Stimulated activated CD4-positive, alpha-beta T cell treated with anti-CD3 and anti-CD28 coated beads, Interleukin-4, amount 100 ng/mL, for 1 hour (primary cell): ENCODE data around the gene LDLRAD1.
"Not testable (repeated sequence)": the region's sequence is repeated elsewhere in the genome, so short reads cannot be mapped to it uniquely, and the experiment has no call there.

Experiments used
- DNase-seq: peaks from one replicate; pipeline ENCODE4 v3.0.0-alpha.2; 2020

Gene LDLRAD1

DNA sequence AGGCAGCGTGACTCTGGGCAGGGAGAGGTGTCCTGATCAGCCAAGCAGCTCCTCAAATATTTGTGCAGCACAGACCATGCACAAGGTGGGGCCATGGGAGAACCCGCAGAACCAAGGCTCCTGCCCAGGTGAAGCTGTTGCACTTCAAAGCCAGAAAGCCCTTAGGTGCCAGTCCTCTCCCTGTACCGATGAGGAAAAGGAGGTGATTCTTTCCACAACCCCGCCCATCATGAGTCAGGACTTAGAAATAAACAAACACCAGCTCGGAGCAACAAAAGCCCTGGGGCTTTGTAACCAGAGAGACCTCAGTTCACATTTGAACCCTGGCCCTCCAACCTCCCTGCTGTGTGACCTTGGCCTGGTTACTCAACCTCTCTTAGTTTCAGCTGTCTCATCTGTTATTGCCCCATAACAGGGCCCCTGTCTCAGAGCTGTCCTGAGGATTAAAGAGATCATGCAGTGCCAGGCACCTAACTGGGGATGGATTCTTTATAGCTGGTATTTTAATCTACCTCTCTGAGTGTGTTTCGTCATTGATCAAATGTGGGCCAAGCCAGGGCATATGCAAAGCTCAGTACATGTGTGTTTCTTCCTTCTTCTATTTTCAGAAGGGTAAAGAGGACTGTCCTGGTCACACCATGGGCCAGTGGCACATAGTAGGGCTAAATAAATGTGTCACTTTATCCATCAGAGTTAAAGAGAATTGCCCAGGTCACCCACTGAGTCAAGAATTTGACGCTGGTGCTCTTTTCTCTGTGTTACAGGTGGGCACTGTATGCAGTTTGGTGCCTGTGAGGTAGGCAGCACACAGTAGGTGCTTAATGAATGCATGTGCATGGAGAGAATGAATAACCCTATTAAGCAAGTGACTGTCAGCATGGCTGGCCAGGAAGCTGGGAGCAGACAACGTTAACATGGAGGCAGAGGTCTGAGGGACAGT, 1.4 kb downstream of the LDLRAD1 start:
- no peak for DNase-seq

- no peak for DNase-seq
These were observed 3.9 kb downstream of the LDLRAD1 start for GRCh38 chr1:54014009-54014629.

DNA sequence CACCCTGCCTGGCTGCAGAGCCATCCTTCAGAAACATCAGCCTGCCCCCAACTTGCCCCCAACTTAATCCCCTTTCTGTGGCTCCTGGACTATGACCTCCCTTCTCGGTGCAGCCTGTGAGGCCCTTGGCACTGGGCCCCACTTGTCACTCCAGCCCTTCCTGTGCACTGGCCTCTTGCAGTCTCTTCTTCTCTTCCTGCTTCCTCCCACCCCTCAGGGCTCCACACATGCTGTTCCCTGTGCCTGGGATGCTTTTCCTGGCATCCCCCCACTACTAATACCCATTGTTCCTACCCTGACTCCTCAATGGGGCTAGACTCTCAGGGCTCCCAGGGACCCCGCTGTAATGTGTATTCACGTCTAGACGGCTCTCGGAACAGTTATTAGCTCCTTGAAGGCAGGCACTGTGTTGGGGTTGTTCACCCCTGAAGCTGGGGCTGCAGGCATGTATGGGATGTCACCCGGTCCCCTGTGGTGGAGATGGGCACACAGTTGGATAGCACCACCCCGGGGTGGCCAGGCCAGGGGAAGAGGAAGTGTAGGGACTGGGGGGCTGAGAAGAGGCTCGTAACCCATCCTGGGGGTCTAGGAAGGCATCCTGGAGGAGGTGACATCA, 4.5 kb downstream of the LDLRAD1 start:
- DNase-seq, result no peak

DNA sequence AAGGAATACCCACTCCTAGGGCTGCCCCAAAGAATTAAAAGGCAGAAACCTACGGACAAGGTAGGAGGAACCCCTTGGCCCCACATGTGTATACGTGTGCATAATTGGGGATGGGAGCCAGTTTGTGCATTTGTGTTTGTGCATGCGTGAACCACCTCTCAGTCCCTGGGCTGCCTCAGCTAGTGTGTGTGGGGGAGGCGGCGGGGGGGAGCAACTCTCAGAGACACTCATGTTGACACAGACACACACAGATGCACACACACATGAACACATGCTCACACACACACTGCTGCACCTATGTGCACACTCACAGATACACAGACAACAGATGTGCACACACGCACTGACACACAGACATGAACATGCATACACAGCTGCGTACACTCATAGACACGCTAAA, 5.1 kb downstream of the LDLRAD1 start:
- no peak for DNase-seq

DNA sequence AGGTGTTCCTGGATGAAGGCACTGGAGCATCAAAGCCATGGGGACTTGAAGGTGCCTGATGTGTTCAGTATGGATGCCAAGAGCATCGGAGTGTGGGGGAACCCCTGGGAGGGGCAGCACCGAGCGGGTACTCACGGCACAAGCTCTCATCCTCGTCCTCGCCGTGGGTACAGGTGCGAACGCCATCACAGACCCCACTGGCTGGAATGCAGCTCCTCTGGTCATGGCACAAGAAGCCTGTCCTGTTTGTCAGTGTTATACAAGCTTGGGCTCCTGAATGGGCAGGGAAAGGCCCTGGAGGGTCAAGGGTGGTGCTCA, 6.0 kb downstream of the LDLRAD1 start:
- no peak for DNase-seq

DNA sequence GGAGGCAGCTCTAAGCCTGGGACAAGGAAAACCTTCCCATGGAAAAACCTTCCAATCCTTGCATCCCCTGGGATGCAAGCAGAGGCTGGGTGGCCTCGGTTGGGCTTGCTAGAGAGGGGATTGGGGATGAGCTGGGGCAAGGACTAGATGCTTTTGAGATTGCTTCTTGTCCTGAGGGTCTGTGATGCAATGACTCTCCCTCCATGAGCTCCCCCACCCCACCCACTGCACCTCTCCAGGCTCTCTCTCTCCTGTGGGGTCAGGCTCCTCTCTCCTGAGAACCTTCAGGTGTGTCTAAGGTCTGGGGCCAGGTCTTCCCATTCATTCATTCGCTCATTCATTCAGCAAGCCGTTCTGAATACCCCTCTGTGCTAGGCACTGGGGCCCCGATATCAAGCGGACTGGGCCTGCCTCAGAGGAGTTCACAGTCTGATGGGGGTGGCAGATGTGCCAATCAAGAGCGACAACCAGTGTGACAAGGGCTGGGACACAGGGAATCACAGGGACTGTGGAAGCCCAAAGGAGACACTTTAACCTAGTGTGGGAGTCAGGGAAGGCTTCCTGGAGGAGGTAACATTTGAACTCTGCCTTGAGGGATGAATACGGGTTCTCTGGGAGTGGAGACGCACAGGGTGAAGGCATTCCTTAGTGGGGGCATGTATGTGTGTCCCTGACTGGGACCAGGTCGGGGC, 6.5 kb downstream of the LDLRAD1 start:
- no peak for DNase-seq

GRCh38 chr1:54010415-54011117, 7.4 kb downstream of the LDLRAD1 start:
- DNase-seq, result no peak

- no peak for DNase-seq
These were observed 8.6 kb downstream of the LDLRAD1 start for GRCh38 chr1:54009406-54009805.

GRCh38 chr1:54008876-54009275, 9.1 kb downstream of the LDLRAD1 start:
- no peak for DNase-seq

- no peak for DNase-seq
These were observed 10.4 kb downstream of the LDLRAD1 start for GRCh38 chr1:54007613-54008012.

- DNase-seq, result no peak
These were observed 11.5 kb downstream of the LDLRAD1 start for GRCh38 chr1:54006508-54006907.

GRCh38 chr1:54004481-54005049, 13.4 kb downstream of the LDLRAD1 start:
- no peak for DNase-seq

GRCh38 chr1:54003750-54004480, 14.1 kb downstream of the LDLRAD1 start:
- DNase-seq, result not testable (repeated sequence)

DNA sequence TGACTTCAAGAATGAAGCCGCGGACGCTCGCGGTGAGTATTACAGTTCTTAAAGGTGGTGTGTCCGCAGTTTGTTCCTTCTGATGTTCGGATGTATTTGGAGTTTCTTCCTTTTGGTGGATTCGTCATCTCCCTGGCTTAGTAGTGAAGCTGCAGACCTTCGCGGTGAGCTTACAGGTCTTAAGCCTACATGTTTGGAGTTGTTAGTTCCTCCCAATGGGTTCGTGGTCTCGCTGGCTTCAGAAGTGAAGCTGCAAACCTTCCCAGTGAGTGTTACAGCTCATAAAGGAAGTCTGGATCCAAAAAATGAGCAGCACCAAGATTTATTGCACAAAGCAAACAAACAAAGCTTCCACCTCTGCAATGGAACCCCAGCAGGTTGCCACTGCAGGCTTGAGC, 14.7 kb downstream of the LDLRAD1 start:
- no peak for DNase-seq

DNA sequence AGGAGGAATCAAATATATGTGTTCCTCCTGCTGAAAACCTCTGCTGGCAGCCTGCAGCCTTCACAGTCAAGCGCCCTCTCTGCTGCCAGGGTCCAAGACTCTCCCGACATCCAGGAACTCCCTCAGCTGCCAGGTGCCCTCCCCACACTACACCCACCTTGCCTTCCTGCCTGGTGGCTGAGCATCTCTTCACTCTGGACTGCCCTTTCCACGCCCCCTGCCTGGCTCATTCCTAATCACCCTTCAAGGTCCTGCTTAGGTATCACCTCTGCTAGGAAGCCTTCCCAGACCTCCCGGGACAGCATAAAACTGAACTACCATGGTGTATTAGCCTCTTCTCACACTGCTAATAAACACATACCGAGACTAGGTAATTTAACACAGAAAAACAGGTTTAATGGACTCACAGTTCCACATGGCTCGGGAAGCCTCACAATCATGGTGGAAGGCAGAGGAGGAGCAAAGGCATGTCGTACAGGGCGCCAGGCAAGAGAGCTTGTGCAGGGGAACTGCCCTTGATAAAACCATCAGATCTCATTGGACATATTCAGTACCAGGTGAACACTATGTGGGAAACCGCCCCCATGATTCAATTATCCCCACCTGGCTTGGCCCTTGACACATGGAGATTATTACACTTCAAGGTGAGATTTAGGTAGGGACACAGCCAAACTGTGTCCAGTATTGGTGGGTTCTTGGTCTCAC, 15.3 kb downstream of the LDLRAD1 start:
- DNase-seq, result no peak

GRCh38 chr1:54001591-54001990, 16.4 kb downstream of the LDLRAD1 start:
- DNase-seq, result no peak

GRCh38 chr1:53999920-54000319, 18.1 kb downstream of the LDLRAD1 start:
- no peak for DNase-seq

DNA sequence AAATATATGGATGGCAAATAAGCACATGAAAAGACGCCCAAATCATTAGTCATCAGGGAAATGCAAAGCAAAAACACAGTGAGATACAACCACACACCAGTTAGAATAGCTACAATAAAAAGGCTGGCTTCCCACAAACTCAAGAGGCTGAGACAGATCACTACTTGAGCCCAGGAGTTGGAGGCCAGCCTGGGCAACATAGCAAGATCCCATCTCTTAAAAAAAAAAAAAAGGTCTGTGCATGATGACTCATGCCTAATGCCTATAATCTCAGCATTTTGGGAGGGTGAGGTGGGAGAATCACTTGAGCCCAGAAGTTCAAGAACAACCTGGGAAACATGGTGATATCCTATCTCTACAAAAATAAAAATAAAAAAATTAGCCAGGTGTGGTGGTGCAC, 19.8 kb downstream of the LDLRAD1 start:
- DNase-seq, result no peak

DNA sequence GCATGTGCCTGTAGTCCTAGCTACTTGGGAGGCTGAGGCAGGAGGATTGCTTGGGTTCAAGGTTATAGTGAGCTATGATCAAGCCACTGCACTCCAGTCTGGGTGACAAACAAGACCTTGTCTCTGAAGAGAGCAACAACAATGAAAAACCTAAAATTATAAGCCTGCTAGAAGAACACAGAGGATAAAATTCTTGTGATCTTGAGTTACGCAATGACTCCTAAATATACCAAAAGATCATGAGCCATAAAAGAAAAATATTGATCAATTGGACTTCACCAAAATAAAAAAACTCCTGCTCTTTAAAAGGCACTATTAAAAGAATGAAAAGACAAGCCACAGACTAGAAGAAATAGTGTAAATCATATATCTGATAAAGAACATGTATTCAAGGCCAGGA, 22.3 kb downstream of the LDLRAD1 start:
- DNase-seq, result no peak

DNA sequence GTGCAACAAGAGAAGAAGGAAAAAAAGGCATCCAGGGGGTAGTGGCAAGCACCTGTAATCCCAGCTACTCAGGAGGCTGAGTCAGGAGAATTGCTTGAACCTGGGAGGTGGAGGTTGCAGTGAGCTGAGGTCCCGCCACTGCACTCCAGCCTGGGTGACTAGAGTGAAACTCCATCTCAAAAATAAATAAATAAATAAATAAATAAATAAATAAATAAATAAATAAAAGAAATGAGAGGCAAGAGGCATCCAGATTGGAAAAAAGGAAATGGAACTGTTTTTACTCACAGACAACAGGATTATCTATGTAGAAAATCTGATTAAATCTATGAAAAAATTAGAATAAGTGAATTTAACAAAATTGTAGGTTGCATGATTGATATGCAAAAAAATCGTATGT, 23.5 kb downstream of the LDLRAD1 start:
- not testable (repeated sequence) for DNase-seq
